H1 (cell line): ENCODE results near the gene SLC13A2. TPM values are rescaled to one million over a fixed set of nuclear protein-coding genes. Genes with fewer than 3 reads are reported as not detected.

Experiments
- CTCF ChIA-PET: fragments of 300-600 bp; sonication (Branson Sonifier 250); formaldehyde crosslinking; loops from one replicate; lab custom pipeline; 2021; ENCODE audit not compliant: partially characterized antibody; lab: Charles Lee
- POLR2A ChIA-PET: fragments of 300-600 bp; sonication (Branson Sonifier 250); formaldehyde crosslinking; loops from one replicate; lab custom pipeline; 2021; ENCODE audit warnings: inconsistent platforms; ENCODE audit not compliant: partially characterized antibody; lab: Charles Lee
- DNase-seq, 2 experiments: peaks; one replicate each; pipeline versions ENCODE4 v3.0.0 to v3.0.0-alpha.2; 2010 to 2022; ENCODE audit warnings: low spot score in 2 of 2, low read depth in 1 of 2, mixed read lengths in 1 of 2
- FAIRE-seq: peaks from 2 replicates; lab custom pipeline; 2011; peaks lifted over from hg19 to GRCh38; lab: Jason Lieb, UNC
- H2AFZ ChIP-seq: 2 replicates; pipeline ENCODE4 v1.8.1; 2012; ENCODE audit warnings: low read length, inconsistent platforms
- H2AK5ac ChIP-seq: 2 replicates; pipeline ENCODE4 v1.6.1; 2013; ENCODE audit warnings: low read depth, low read length
- H2BK120ac ChIP-seq: replicated peaks from 2 replicates; pipeline ENCODE3; 2013; ENCODE audit warnings: low read depth, low read length, inconsistent platforms
- H2BK12ac ChIP-seq: 2 replicates; pipeline ENCODE4 v1.6.1; 2013; ENCODE audit warnings: low read depth, low read length
- H2BK15ac ChIP-seq: 2 replicates; pipeline ENCODE4 v1.6.1; 2013; ENCODE audit warnings: low read length
- H2BK20ac ChIP-seq: 2 replicates; pipeline ENCODE4 v1.6.1; 2013; ENCODE audit warnings: low read length
- H2BK5ac ChIP-seq: 2 replicates; pipeline ENCODE4 v1.6.1; 2013; ENCODE audit warnings: low read depth, low read length
- H3K14ac ChIP-seq: 2 replicates; pipeline ENCODE4 v1.6.1; 2013; ENCODE audit warnings: inconsistent platforms; ENCODE audit not compliant: insufficient read length
- H3K18ac ChIP-seq: 2 replicates; pipeline ENCODE4 v1.6.1; 2013; ENCODE audit warnings: low read length; ENCODE audit errors: extremely low read depth
- H3K23ac ChIP-seq: 2 replicates; pipeline ENCODE4 v1.6.1; 2013; ENCODE audit warnings: inconsistent platforms; ENCODE audit not compliant: insufficient read length
- H3K23me2 ChIP-seq: 2 replicates; pipeline ENCODE4 v1.6.1; 2013; ENCODE audit warnings: low read depth, low read length
- H3K27ac ChIP-seq: 2 replicates; pipeline ENCODE4 v1.6.1; 2011; ENCODE audit warnings: low read depth, low read length, inconsistent platforms
- H3K27me3 ChIP-seq, 4 experiments: replicated peaks in 1 of 4; 1 replicate in 1 of 4; 2 replicates in 3 of 4; pipeline versions ENCODE4 v1.6.1 to v1.8.1; 2011 to 2013; ENCODE audit warnings: low read length in 3 of 4, mild to moderate bottlenecking in 3 of 4, inconsistent platforms in 2 of 4, mixed read lengths in 2 of 4, moderate library complexity in 1 of 4; ENCODE audit not compliant: control insufficient read depth in 3 of 4, insufficient read depth in 3 of 4; ENCODE audit errors: extremely low read depth in 1 of 4
- H3K36me3 ChIP-seq, 4 experiments: 2 replicates each; pipeline versions ENCODE4 v1.6.1 to v1.8.1; 2011 to 2013; ENCODE audit warnings: mild to moderate bottlenecking in 4 of 4, low read length in 3 of 4, moderate library complexity in 2 of 4, control low read depth in 1 of 4, inconsistent platforms in 1 of 4; ENCODE audit not compliant: insufficient read depth in 4 of 4, control insufficient read depth in 2 of 4
- H3K4ac ChIP-seq: replicated peaks from 2 replicates; pipeline ENCODE3; 2013; ENCODE audit warnings: low read length, low read depth, mixed read lengths, inconsistent platforms; ENCODE audit not compliant: insufficient read length
- H3K4me1 ChIP-seq, 4 experiments: replicated peaks in 1 of 4; 1 replicate in 1 of 4; 2 replicates in 3 of 4; pipeline versions ENCODE4 v1.6.1 to v1.8.1; 2011 to 2013; ENCODE audit warnings: low read length in 3 of 4, inconsistent platforms in 2 of 4, mixed read lengths in 1 of 4; ENCODE audit not compliant: insufficient read depth in 4 of 4, control insufficient read depth in 3 of 4
- H3K4me2 ChIP-seq, 2 experiments: 2 replicates each; pipeline versions ENCODE4 v1.6.1 to v1.8.1; 2011 to 2013; ENCODE audit warnings: low read depth in 2 of 2, low read length in 2 of 2, control low read depth in 1 of 2, inconsistent platforms in 1 of 2, mild to moderate bottlenecking in 1 of 2; ENCODE audit not compliant: insufficient read depth in 1 of 2
- H3K4me3 ChIP-seq, 4 experiments: fragments of 200-600, 300-600 bp in 1 of 4; sonication (generic), shearing (Covaris generic), sonication (Bioruptor Twin) in 1 of 4; 2 replicates each; pipeline versions ENCODE4 v1.5.1 to v1.8.1; 2011 to 2016; ENCODE audit warnings: low read length in 4 of 4, low read depth in 3 of 4, control low read depth in 2 of 4, inconsistent platforms in 2 of 4, mild to moderate bottlenecking in 2 of 4, mixed read lengths in 1 of 4, moderate library complexity in 1 of 4; ENCODE audit not compliant: insufficient read depth in 2 of 4; ENCODE audit errors: extremely low read depth in 1 of 4
- H3K56ac ChIP-seq: replicated peaks from 2 replicates; pipeline ENCODE3; 2013; ENCODE audit warnings: low read depth, mild to moderate bottlenecking, mixed read lengths, low read length, inconsistent platforms; ENCODE audit not compliant: insufficient read length
- H3K79me1 ChIP-seq: 2 replicates; pipeline ENCODE4 v1.6.1; 2013; ENCODE audit warnings: low read depth, low read length, control low read depth
- H3K79me2 ChIP-seq, 2 experiments: 2 replicates each; pipeline versions ENCODE4 v1.6.1 to v1.8.1; 2012 to 2013; ENCODE audit warnings: low read length in 2 of 2, mild to moderate bottlenecking in 2 of 2, inconsistent platforms in 1 of 2; ENCODE audit not compliant: insufficient read depth in 2 of 2, control insufficient read depth in 1 of 2
- H3K9ac ChIP-seq, 4 experiments: replicated peaks in 1 of 4; 1 replicate in 1 of 4; 2 replicates in 3 of 4; pipeline versions ENCODE4 v1.6.1 to v1.8.1; 2011 to 2013; ENCODE audit warnings: low read depth in 3 of 4, low read length in 3 of 4, control low read depth in 2 of 4, mild to moderate bottlenecking in 2 of 4, moderate library complexity in 2 of 4, inconsistent platforms in 1 of 4; ENCODE audit errors: extremely low read depth in 1 of 4
- H3K9me3 ChIP-seq, 2 experiments: 2 replicates each; pipeline versions ENCODE4 v1.6.1 to v1.8.1; 2012 to 2013; ENCODE audit warnings: mild to moderate bottlenecking in 2 of 2, moderate library complexity in 2 of 2, control low read depth in 1 of 2, inconsistent platforms in 1 of 2, low read depth in 1 of 2, low read length in 1 of 2, mixed read lengths in 1 of 2; ENCODE audit not compliant: insufficient read depth in 2 of 2
- H4K20me1 ChIP-seq, 2 experiments: replicated peaks in 1 of 2; 2 replicates each; pipeline versions ENCODE3 to v1.8.1; 2011 to 2013; ENCODE audit warnings: inconsistent platforms in 2 of 2, low read length in 2 of 2, mild to moderate bottlenecking in 1 of 2; ENCODE audit not compliant: insufficient read depth in 2 of 2, control insufficient read depth in 1 of 2
- H4K5ac ChIP-seq: 2 replicates; pipeline ENCODE4 v1.6.1; 2013; ENCODE audit warnings: low read length, low read depth, mixed read lengths, inconsistent platforms; ENCODE audit not compliant: insufficient read length
- H4K8ac ChIP-seq: 2 replicates; pipeline ENCODE4 v1.8.0; 2013; ENCODE audit warnings: mild to moderate bottlenecking, moderate library complexity, low read length, inconsistent platforms; ENCODE audit not compliant: insufficient read depth; ENCODE audit errors: extremely low read depth
- H4K91ac ChIP-seq: replicated peaks from 2 replicates; pipeline ENCODE3; 2013; ENCODE audit warnings: low read length, mixed read lengths, inconsistent platforms; ENCODE audit not compliant: insufficient read length
- CHD1 ChIP-seq: IDR thresholded peaks from 2 replicates; pipeline ENCODE4 v1.6.1; 2012; ENCODE audit warnings: low read depth, low read length, improper control_type of control experiment
- FOSL1 ChIP-seq: IDR thresholded peaks from 2 replicates; pipeline ENCODE4 v1.6.1; 2011; ENCODE audit warnings: mild to moderate bottlenecking, low read depth, low read length, moderate library complexity; ENCODE audit not compliant: insufficient read depth
- NRF1 ChIP-seq: IDR thresholded peaks from 2 replicates; pipeline ENCODE4 v1.6.1; 2011; ENCODE audit warnings: mild to moderate bottlenecking, low read depth, low read length, improper control_type of control experiment
- WGBS, 2 experiments: shearing (Covaris generic) in 1 of 2; methylation state at CpG; one replicate each; pipeline versions ENCODE4 v1.1.6 to v1.1.7; 2013 to 2015; ENCODE audit warnings: low lambda C conversion rate in 2 of 2, mixed read lengths in 2 of 2, inconsistent platforms in 1 of 2, low coverage in 1 of 2, missing lambda C conversion rate in 1 of 2; ENCODE audit not compliant: insufficient replicate concordance in 2 of 2, insufficient coverage in 1 of 2, insufficient read length in 1 of 2; ENCODE audit errors: extremely low coverage in 1 of 2, missing lambda C conversion rate in 1 of 2; 5-methylcytosine and 5-hydroxymethylcytosine counted together
- polyA plus RNA-seq, 7 experiments: library from polyadenylated mRNA; depleted of rRNA in 3 of 7; stranded (reverse) in 5 of 7; unstranded in 2 of 7; fragments of >200 nt in 5 of 7; fragments of 200-250 nt in 2 of 7; gene quantifications; 1 replicate in 5 of 7; 2 replicates in 1 of 7; 4 replicates in 1 of 7; pipeline versions ENCODE4 v1.2.1 to v1.2.3, GENCODE V29; 2011 to 2013; ENCODE audit warnings: missing spikeins in 2 of 7, mixed read lengths in 2 of 7
- total RNA-seq: library from RNA; stranded (reverse); fragmentation: NEBNext Ultra II Directional; extraction: Animal tissue kit (Norgen Biotek cat#: 25700); gene quantifications from 2 replicates; pipeline ENCODE4 v1.2.1, GENCODE V29; 2021

Gene SLC13A2
- total and polyA plus RNA-seq, 2 of the 8 experiments (the other 6 are each of a cell fraction or from before 2014, with no cell fraction given) = not detected

DNA sequence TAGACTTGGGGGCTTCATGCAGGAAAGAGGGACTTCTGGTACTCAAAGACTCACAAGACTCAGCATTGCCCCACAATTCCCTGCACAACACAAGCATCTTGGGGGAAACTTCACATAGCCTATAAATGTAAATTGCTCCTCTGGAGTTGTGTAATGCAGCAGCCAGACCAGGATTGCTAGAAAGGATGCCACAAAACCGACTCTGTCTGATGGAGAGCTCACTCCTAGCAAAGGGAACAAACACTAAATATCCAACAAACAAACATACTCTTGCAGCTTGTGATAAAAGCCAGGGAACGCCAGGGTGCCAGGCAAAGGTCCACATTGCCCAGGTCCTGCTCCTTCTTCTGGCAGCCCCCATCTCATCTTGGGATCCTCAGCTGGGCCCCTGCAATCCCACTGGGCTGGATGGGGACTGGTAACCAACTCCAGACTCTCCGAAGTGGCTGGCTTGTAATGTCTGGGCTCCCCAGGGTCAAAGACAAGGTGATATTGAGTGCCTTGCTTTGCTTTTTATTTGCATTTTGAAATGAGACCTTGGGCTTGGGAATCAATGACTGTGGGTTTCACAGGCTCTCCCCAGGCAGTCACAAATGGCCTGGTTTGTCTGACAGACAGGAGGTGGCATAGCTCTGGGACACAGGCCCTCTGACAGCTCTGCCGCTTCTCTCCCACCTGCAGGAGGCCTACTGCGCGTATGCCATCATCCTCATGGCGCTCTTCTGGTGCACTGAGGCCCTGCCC lies 15.3 kb downstream of the SLC13A2 start:
- Histone ChIP-seq H2BK12ac (no peak overlapping the region), H4K5ac (no peak overlapping the region), H4K20me1 (no peaks in the 10 kb centered on the region), H3K9ac (no peak overlapping the region), H3K79me2 (no peaks in the 10 kb centered on the region), H3K23me2 (no peaks in the 10 kb centered on the region), H3K56ac (no peak overlapping the region), H3K27me3 (no peaks in the 10 kb centered on the region), H3K18ac (no peak overlapping the region), H4K8ac (no peak overlapping the region), H3K4ac (no peak overlapping the region), H2BK120ac (no peak overlapping the region), H2AK5ac (no peak overlapping the region), H3K23ac (no peak overlapping the region), H2AFZ (no peak overlapping the region), H3K14ac (no peak overlapping the region), H3K4me3 (no peak overlapping the region), H3K79me1 (no peaks in the 10 kb centered on the region), H3K36me3 (no peaks in the 10 kb centered on the region), H3K4me1 (peaks cover 0 to 3% (median 0%) of the 10 kb centered on the region in 4 experiments; a peak in 2 of 7 replicates), H3K4me2 (no peak overlapping the region), H2BK5ac (no peak overlapping the region), H2BK20ac (no peak overlapping the region), H2BK15ac (no peak overlapping the region), H4K91ac (no peak overlapping the region), H3K9me3 (no peaks in the 10 kb centered on the region), H3K27ac (no peak overlapping the region)
- ChIA-PET CTCF (interaction anchor here (1.0 to 5.9 kb wide), 4 partner anchors 11 to 60 kb away, joined by 3 to 54 read pairs (median 10); no protein-coding TSS in a partner anchor), POLR2A (interaction anchor here (1.0 to 1.1 kb wide), 2 partner anchors 39 to 51 kb away, joined by 3 read pairs; no protein-coding TSS in a partner anchor)
- FAIRE-seq = no peak
- WGBS, 2 experiments = 83% methylated on average over 7 of the region's 7 CpGs; no CpG with 5 or more reads in 1 of the 2 experiments
- DNase-seq = no peak
- TF ChIP-seq NRF1 (no peak), FOSL1 (no peak), CHD1 (no peak)
